NCI-H1694 treated with DMSO at 0.1 percent for 48 hours (cell line): ENCODE data around the gene LDB2.

ENCODE experiments used
- DNase-seq: peaks from one replicate; lab custom pipeline; 2025; lab: John Stamatoyannopoulos, UW

LDB2 gene

GRCh38 chr4:16721613-16722291 lies 176.7 kb downstream of the LDB2 start:
- DNase-seq, result no peak

- no peak for DNase-seq
These were observed 177.7 kb downstream of the LDB2 start for GRCh38 chr4:16720761-16721160.

GRCh38 chr4:16717266-16717970 lies 181.0 kb downstream of the LDB2 start:
- DNase-seq, result no peak

GRCh38 chr4:16715482-16715881 lies 183.0 kb downstream of the LDB2 start:
- DNase-seq, result no peak

- DNase-seq, result no peak
These were observed 184.3 kb downstream of the LDB2 start for GRCh38 chr4:16714191-16714590.

- no peak for DNase-seq
These were observed 184.7 kb downstream of the LDB2 start for GRCh38 chr4:16713696-16714095.

- no peak for DNase-seq
These were observed 185.2 kb downstream of the LDB2 start for GRCh38 chr4:16713271-16713670.

- no peak for DNase-seq
These were observed 188.2 kb downstream of the LDB2 start for GRCh38 chr4:16710198-16710597.

GRCh38 chr4:16707874-16708273 lies 190.6 kb downstream of the LDB2 start:
- DNase-seq, result no peak

- no peak for DNase-seq
These were observed 192.2 kb downstream of the LDB2 start for GRCh38 chr4:16706251-16706650.

- DNase-seq, result no peak
These were observed 193.1 kb downstream of the LDB2 start for GRCh38 chr4:16705341-16705740.

- no peak for DNase-seq
These were observed 194.0 kb downstream of the LDB2 start for GRCh38 chr4:16704489-16704888.

GRCh38 chr4:16695896-16696295 lies 202.5 kb downstream of the LDB2 start:
- no peak for DNase-seq

- DNase-seq, result no peak
These were observed 203.6 kb downstream of the LDB2 start for GRCh38 chr4:16694884-16695276.

- DNase-seq, result no peak
These were observed 204.1 kb downstream of the LDB2 start for GRCh38 chr4:16694173-16694883.

GRCh38 chr4:16693641-16694040 lies 204.8 kb downstream of the LDB2 start:
- DNase-seq, result no peak

GRCh38 chr4:16692961-16693506 lies 205.4 kb downstream of the LDB2 start:
- no peak for DNase-seq

- no peak for DNase-seq
These were observed 205.9 kb downstream of the LDB2 start for GRCh38 chr4:16692524-16692923.

- DNase-seq, result no peak
These were observed 206.4 kb downstream of the LDB2 start for GRCh38 chr4:16692046-16692445.

GRCh38 chr4:16691450-16691849 lies 207.0 kb downstream of the LDB2 start:
- DNase-seq, result no peak

GRCh38 chr4:16687845-16688244 lies 210.6 kb downstream of the LDB2 start:
- DNase-seq, result no peak

- DNase-seq, result no peak
These were observed 211.4 kb downstream of the LDB2 start for GRCh38 chr4:16687011-16687410.

- DNase-seq, result no peak
These were observed 212.2 kb downstream of the LDB2 start for GRCh38 chr4:16686195-16686594.
